HG03095 (cell line): Measurements from ENCODE around the gene H3-3A.
A peak's percentile ranks its signal among the peaks of the same experiment; 100 is the strongest.

Experiments
- ATAC-seq: cut with Tn5 transposase; IDR thresholded peaks from one replicate; pipeline ENCODE4 v1.9.1; 2021; ENCODE audit warnings: moderate library complexity; ENCODE audit not compliant: unreplicated experiment

Gene H3-3A

GRCh38 chr1:226052061-226052460, 10.5 kb upstream of the H3-3A start:
- ATAC-seq, result no peak

GRCh38 chr1:226054519-226055327, 7.8 kb upstream of the H3-3A start:
- no peak for ATAC-seq

- no peak for ATAC-seq
Observed at GRCh38 chr1:226059709-226060108, 2.8 kb upstream of the H3-3A start.

- ATAC-seq, result no peak
Observed at GRCh38 chr1:226060427-226060826, 2.1 kb upstream of the H3-3A start.

- ATAC-seq, result no peak
Observed at GRCh38 chr1:226061068-226061840, 1.3 kb upstream of the H3-3A start.

- ATAC-seq, result peak; percentile 37
Observed at GRCh38 chr1:226061841-226062557, 517 bp upstream of the H3-3A start.

GRCh38 chr1:226063224-226063976, 884 bp downstream of the H3-3A start:
- ATAC-seq, result peak; percentile 17

GRCh38 chr1:226063977-226064815, 1.7 kb downstream of the H3-3A start:
- ATAC-seq, result no peak

- no peak for ATAC-seq
Observed at GRCh38 chr1:226064816-226065248, 2.3 kb downstream of the H3-3A start.

- no peak for ATAC-seq
Observed at GRCh38 chr1:226066415-226067078, 4.0 kb downstream of the H3-3A start.

GRCh38 chr1:226069811-226070489, 7.4 kb downstream of the H3-3A start:
- no peak for ATAC-seq

- no peak for ATAC-seq
Observed at GRCh38 chr1:226072347-226072746, 9.8 kb downstream of the H3-3A start.

GRCh38 chr1:226073184-226073950, 10.9 kb downstream of the H3-3A start:
- ATAC-seq, result no peak

- no peak for ATAC-seq
Observed at GRCh38 chr1:226074046-226074445, 11.5 kb downstream of the H3-3A start.

- no peak for ATAC-seq
Observed at GRCh38 chr1:226076378-226076777, 13.9 kb downstream of the H3-3A start.

- ATAC-seq, result no peak
Observed at GRCh38 chr1:226078374-226078773, 15.9 kb downstream of the H3-3A start.

GRCh38 chr1:226082587-226082917, 20.0 kb downstream of the H3-3A start:
- no peak for ATAC-seq

- ATAC-seq, result peak; percentile 2
Observed at GRCh38 chr1:226082959-226083301, 20.4 kb downstream of the H3-3A start.
